Measurements from ENCODE around the gene TTYH2.
"Not testable (repeated sequence)": the region's sequence is repeated elsewhere in the genome, so short reads cannot be mapped to it uniquely, and the experiment has no call there.

Gene TTYH2

DNA sequence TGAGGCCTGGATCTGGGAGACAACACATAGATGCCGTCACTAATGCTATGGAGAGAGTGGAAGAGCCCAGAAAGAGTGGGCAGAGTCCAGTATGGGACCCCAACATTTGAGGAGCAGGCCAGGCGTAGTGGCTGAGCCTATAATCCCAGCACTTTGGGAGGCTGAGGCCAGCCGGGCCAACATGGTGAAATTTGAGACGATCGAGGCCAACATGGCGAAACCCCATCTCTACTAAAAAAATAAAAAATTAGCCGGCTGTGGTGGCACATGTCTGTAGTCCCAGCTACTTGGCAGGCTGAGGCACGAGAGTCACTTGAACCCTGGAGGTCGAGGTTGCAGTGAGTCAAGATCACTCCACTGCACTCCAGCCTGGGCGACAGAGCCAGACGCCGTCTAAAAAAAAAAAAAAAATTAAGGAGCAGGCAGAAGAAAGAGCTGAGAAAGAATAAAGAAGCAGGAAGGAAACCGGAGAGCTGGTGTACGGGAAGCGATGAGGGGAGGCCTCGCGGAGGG is 54.7 kb downstream of the TTYH2 start:
- no peak for DNase-seq (ENCODE audit: low spot score)

DNA sequence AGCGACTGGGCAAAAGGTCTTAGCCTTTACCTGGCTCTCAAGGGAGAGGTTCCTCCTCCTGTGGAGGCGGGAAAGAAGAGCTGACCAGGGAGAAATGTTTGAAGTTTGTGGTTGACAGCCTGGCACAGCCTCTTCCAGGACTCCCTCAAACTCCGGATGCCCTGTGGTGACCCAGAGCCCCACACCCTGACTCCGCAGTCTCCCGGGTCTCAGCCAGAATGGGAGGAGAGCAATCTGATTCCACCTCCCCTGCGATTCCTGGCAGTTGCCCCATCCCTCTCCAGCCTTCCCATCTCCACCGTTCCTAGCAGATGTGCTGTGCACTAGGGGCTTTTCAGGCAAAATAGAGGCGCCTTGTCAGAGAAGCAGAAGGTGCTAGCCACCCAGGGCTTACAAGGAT is 55.2 kb downstream of the TTYH2 start:
- DNase-seq (ENCODE audit: low spot score): no peak

DNA sequence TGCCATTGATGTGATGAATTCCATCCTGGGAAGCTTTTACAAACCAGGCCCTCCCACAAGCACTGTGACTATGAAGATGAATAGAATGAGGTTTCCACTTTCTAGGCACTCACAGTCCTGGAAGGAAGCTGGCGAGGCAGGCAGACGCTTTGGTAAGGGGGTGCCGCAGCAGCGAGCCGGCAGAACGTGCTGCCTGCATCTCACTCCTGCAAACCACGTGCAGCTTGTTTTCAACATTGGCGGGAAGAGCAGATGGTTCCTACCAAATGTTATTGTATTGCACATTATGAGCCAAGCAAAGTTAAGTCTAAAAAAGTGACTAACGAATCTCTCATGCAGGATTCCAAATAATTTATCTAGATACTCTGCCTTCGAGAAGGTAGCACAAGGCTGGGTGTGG is 57.0 kb downstream of the TTYH2 start:
- no peak for DNase-seq (ENCODE audit: low spot score)

DNA sequence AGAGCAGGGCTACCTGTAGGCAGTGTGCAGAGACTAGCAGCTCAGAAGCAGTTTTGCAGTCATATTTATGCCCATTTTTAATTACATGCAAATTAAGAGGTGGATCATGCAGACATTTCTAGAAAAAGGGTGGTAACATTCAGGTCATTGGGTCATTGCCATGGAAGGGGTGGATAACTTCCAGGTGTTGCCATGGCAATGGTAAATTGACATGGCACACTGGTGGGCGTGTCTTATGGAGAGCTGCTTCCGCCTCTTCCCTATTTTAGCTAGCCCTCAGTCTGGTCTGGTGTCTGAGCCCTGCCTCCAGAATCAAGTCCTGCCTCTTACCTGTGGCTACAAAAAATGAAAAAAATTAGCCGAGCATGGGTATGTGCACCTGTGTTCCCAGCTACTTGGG is 57.9 kb downstream of the TTYH2 start:
- no peak for DNase-seq (ENCODE audit: low spot score)

DNA sequence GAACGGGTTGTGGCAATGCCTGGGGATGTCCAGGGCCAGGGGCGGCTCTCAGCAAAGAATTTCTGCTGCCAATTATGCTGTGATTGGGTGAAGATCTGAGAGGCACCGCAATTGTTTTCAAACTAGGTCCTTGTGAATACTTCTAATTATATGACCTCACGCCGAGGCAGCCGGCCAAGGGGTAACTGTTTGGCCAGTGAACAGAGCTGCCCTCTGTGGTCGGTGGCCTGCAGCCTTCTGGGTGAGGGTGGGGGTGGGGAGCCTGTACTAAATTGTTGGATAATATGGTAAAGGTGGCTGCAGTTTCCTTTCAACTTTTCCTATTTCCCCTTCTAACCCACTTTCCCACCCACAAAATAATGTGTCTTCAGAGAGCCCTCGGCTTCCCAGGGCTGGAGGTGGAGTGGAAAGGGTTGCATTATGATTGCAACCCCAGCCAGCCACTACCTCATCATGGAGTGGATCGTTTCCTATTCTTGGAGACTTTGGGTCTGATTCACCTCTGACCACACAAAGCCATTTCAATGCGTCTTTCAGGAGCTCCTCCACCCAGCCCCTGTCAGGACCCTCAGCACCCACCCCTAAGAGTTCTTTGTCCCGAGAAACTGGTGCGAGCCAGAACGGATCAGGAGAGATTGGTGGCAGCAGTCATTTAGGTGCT is 58.7 kb downstream of the TTYH2 start:
- no peak for DNase-seq (ENCODE audit: low spot score)

DNA sequence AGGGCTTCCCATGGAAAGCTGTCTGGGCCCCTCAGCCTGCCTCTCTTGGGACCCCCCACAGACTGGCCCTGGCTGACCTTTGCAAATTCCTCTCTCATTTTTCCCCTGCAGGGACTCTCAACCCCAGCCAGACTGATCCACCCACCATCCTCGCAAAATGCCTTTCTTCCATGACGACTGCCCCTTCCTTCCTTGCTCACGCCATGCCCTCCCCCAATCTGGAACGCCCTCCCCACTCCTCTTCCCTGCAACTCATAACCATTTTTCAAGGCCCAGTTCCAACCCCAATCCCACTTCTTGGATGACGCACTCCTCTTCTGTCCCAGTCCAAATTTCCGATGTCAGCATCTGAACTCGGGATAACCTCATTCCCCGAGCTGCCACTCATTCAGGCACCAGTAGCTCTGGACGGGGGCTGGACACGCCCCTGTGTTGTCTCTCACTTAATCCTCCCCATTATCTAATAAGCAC is 59.4 kb downstream of the TTYH2 start:
- no peak for DNase-seq (ENCODE audit: low spot score)

DNA sequence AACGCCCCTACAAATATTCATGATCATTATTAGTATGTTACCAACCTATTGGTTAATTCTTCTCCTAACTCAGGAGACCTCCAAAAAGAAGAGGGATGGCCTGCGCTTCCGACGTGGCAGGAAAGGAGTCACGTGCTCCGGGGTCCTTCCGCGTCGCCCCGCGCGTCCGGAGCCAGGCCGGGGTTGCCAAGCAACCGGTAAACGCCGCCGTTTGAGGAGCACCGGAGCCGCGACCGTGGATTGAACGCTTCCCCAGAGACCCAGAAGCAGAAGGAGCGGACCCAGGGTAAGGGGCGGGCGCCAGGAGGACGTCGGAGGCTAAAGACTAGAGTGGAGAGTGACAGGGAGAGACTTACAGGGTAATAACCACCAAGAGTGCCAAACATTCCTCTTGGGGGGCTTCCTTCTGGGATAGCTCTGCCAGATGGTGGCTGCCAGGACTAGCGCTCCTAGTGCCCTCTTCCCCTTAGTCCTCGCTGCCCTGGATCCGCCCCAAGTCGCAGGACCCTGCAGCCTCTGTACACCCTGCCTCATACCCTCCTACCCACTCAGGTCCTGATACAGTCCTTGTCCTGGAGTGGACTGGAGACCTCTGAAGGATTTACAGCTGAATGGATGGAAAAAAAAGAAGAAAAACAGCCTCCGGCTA is 60.8 kb downstream of the TTYH2 start, which contains the start of gene DNAI2:
TSS of gene DNAI2 (plus strand) at position 175 of the 649 bp plus-strand sequence. CDS start 7,584 bp downstream, outside the sequence.
- no peak for DNase-seq (ENCODE audit: low spot score)

DNA sequence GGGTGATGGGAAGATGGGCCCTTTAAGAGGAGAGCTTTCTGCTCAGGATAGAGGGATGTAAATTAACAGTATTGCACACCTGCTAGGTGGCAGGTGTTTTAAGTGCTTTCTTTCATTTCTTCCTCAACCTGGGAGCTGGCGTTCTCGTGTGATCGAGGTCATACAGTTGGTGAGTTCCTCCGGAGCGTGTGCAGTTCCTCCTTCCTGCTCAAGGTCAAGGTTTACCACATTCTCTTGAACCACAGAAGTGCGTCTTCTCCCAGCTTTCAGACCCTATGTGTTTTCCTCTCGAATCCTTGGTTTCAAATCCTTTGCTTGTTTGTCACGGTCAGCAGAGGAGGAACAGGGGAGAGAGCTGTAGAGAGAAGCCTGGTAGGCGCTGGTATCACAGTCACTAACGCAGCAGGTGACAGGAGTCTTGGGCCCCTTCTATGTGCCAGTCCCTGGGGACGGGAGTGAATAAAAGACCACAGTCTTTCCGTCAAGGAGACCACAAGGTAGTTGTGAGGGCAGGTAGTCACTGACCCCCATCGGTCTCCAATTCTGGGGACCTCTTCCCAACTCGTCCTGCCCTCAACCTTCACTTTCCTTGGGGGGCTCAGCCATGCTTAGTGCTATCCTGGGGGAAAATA is 61.5 kb downstream of the TTYH2 start:
- DNase-seq (ENCODE audit: low spot score): no peak

DNA sequence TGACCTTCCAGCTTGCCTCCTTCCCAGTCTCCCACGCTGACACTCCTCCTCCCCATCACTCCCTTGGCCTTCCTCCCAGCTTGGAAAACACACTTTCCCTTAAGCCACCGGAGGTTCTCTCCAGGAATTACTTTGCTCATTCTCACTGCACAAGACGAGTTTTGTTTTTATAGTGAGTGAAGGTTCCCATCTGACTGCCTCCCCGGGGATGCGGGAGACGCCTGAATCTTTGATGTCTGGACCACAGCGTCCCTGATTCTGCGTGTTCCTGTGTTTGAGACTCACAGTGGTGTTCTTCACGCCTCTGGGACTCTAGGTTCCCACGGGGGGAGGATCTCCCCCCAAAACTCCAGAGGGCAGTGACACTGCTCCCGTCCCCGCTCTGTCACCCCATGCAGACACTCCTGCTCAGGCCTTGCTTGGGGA is 62.7 kb downstream of the TTYH2 start:
- no peak for DNase-seq (ENCODE audit: low spot score)

DNA sequence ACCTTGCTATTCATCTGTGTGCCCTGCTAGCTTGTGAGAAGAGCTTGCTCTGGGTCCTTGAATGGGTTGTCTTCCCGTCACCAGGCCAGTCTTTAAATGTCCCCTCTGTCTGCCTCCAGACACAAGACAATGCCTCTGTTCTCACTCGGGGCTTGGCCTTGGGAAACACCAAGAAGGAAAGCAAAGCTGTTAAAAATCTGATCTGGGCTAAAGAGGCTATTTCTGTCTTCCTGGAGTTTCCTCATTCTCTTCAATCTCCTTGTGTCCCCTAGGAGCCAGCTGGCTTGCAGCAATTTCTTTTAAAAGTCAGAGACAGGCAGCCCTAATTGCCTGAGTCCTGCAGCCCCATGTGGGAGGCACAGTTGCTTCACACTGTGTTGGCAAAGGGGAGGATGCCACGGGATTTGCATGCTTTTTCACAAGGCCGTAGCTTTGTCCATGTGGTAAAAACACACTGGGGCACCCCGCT is 63.2 kb downstream of the TTYH2 start:
- no peak for DNase-seq (ENCODE audit: low spot score)

DNA sequence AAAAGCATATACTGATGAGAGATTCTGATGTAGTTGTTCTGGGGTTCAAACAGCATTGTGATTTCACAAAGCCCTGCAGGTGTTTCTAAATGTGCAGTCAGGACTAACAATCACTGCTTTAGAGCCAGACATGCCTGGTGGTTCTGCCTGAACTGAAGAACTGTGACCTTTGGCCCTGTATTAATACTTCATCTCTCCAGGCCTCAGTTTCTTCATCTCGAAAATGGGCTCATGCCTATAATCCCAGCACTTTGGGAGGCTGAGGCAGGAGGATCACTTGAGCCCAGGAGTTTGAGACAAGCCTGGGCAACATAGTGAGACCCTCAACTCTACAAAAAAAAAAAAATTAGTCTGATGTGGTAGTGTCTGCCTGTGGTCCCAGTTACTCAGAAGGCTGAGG is 64.6 kb downstream of the TTYH2 start:
- no peak for DNase-seq (ENCODE audit: low spot score)

DNA sequence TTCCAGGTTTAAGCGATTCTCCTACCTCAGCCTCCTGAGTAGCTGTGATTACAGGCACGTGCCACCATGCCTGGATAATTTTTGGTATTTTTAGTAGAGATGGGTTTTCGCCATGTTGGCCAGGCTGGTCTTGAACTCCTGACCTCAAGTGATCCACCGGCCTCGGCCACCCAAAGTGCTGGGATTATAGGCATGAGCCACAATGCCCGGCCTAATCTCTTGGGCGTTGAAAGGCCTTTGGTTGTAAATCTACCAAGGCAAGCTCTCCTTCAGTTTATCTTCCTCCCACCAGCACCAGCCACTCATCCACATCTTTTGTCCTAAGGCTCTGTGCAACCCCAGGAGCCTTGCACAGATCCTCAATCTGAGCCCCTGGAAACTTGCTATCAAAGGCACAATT is 66.2 kb downstream of the TTYH2 start:
- DNase-seq (ENCODE audit: low spot score): not testable (repeated sequence)

DNA sequence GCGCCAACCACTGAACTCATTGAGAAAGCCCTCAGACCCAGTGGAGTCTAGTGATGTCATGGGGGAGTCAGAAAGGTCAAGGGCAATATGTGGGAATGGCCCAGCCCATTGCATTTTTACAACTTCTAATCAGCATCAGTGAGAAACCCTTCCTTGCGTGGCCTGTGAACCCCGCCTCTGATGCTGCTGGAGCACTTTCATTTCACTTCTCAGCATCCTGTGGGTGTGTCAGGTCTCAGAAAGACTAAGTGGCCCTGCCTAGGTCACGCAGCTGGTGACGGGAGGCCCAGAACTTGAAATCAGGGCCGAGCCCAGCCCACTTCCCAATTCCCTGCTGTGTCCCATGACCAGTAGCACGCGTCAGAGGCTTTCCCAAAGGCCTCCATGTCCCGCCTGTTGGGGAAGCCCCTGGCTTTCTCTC is 66.7 kb downstream of the TTYH2 start:
- no peak for DNase-seq (ENCODE audit: low spot score)

DNA sequence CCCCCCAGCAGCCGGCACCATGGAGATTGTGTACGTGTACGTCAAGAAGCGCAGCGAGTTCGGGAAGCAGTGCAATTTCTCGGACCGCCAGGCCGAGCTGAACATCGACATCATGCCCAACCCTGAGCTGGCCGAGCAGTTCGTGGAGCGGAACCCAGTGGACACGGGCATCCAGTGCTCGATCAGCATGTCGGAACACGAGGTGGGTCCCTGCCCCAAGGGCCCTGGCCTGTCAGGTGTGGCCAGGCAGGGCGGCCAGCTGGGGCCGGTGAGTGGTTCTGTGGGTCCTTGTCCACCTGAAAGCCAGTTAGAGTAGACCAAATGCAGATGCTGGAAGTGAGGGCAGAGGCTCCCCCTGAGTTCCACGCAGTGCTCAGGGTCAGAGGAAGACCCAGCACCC is 68.4 kb downstream of the TTYH2 start:
- DNase-seq (ENCODE audit: low spot score): no peak

DNA sequence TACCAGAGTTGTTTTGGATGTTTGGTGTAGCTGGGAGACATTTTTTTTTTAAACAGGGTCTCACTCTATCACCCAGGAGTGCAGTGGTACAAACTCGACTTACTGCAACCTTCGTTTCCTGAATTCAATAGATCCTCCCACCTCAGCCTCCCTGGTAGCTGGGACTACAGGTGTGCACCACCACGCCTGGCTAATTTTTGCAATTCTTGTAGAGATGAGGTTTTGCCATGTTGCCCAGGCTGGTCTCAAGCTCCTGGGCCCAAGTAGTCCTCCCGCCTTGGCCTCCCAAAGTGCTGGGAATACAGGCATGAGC is 68.9 kb downstream of the TTYH2 start:
- not testable (repeated sequence) for DNase-seq (ENCODE audit: low spot score)

DNA sequence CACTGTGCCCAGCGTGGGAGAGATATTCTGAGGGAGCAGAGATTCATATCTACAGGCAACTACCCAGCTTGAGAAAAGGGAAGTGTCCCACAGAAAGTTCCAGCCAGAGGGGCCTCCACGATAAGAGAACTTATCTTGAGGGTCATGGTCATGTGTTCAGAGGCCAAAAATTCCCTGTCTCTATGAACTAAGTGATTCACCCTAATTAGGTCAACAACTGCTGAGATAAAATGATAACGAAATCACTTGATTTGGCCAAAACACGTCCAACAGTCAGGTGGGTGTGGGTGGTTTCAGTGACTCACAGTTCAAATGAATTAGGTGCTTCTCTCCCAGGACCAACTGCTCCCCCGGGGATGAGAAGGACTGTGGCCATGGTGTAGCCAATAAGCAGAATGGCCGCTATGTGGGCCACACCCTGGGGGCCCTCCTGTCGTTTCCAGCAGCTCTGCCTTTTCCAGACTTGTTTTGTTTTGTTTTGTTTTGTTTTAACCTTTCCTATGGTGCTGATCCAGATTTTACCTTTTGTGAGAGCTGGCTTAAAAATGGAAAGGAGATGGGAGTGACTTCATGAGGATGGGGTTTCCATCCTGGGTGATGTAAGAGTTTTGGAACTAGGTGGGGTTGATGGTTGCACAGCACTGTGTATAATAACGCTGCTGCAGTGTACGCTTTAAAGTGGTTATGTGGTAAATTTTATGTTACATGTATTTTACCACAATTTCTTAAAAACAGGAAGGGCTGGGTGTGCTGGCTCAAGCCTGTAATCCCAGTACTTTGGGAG is 69.4 kb downstream of the TTYH2 start:
- DNase-seq (ENCODE audit: low spot score): no peak

DNA sequence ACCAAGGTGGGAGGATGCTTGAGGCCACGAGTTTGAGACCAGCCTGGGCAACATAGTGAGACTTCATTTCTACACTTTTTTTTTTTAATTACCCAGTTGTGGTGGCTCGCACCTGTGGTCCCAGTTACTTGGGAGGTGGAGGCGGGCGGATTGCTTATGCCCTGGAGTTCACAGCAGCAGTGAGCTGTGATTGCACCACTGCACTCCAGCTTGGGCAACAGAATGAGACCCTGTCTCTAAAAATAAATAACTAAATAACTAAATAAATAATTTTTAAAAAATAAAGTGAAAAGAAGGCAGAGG is 70.0 kb downstream of the TTYH2 start:
- no peak for DNase-seq (ENCODE audit: low spot score)

DNA sequence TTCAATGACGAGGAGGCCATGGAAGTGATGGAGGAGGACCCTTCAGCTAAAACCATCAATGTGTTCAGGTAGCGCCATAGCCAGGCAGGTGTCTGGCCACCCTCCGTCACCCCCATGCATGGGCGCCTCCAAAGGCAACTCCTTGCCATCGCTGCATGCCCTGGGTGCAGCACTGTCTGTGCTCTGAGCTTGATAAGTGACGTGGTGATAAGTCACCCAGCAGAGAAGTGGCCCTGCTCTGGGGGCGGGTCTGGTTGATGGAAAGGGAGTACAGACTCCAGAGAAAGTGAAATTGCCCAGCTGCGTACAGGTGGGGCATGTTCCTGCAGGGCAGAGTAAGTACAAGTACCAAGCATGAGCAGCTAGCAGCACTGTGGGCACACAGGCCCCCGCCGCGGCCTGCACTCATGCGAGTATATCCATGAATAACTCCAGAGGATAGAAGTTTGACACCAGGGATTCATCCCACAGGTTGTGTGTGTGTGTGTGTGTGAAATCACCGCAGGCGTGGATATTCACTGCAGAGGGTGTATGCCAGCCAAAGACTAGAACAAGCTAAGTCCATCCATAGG is 73.7 kb downstream of the TTYH2 start:
- DNase-seq (ENCODE audit: low spot score): no peak

DNA sequence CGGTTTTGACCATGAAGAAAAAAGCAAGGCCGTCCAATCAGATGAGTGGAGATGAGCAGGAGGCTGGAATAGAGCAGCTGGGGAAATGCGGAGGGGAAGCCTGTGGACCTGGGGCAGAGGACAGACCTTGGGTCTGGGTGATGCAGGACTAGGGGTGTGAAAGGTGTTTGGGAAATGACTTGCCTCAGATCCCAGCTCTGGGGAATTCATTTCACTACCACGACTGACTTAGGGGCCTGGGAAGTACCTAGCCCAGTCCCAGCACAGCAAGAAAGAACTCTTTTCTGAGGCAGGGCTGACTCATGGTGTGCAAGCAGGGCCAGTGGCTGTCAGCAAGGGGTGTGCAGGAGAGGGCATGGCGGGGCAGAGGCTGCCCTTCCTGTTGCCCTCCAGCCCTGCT is 75.4 kb downstream of the TTYH2 start:
- peak; percentile 7 for DNase-seq (ENCODE audit: low spot score)

DNA sequence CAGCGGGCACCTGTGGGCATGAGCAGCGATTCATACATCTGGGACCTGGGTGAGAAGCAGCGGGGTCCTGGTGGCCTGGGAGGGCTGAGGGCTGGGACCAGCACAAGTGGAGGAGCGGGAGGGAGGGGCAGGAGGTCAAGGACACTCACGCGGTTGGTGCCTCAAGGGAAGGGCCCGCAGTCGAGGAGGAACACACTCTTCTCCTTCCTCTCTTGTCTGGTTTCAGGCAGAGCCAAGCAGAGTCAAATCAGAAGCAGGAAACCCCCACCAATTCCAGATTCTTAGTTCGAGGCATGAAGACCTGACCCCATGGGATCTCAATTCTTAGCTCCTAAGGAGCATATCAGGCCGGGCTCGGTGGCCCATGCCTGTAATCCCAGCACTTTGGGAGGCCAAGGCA is 76.3 kb downstream of the TTYH2 start:
- no peak for DNase-seq (ENCODE audit: low spot score)

DNA sequence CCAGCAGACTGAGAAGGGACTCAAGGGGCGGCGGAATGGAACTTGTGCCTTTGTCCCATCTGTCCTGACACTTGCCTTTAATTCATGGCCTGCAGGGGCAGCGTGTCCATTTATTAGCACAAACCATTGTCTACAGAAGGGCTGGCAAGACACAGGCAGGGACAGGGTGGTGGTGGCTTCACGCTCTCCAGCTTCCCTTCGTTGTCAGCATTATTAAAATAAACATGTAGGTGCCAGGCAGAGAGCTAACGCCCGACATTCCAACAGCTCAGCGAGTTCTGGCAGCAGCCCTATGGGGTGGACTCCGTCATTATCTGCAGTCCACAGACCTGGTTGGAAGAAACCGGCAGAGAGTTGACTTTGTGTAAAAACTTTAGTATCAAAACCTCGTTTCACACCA is 77.0 kb downstream of the TTYH2 start:
- DNase-seq (ENCODE audit: low spot score): no peak

DNA sequence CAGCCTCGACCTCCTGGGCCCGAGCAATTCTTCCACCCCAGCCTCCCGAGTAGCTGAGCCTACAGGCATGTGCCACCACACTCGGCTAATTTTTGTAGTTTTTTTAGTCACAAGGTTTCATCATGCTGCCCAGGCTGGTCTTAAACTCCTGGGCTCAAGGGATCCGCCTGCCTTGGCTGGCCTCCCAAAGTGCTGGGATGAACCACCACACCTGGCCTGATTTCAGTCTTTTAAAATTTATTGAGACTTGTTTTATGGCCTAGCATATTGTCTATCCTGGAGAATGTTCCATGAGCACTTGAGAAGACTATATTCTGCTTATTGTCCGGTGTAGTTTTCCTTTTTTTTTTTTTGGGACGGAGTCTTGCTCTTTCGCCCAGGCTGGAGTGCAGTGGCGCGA is 79.1 kb downstream of the TTYH2 start:
- no peak for DNase-seq (ENCODE audit: low spot score)
